Neural cell (in vitro differentiated cells): ENCODE measurements around the gene PLXNB1. TPM values are rescaled to one million over a fixed set of nuclear protein-coding genes. Genes with fewer than 3 reads are reported as not detected.

Source experiments
- H2AFZ ChIP-seq: fragments of 200-600, 300-800 bp; sonication (generic), shearing (Covaris generic); 2 replicates; pipeline ENCODE4 v1.6.0; 2014; ENCODE audit warnings: low read depth, mild to moderate bottlenecking, antibody characterized with exemption, low read length, moderate library complexity
- H3F3A ChIP-seq: fragments of 200-600 bp; shearing (Covaris generic); 2 replicates; pipeline ENCODE4 v1.6.1; 2016; ENCODE audit warnings: mild to moderate bottlenecking, moderate library complexity, mixed read lengths, antibody characterized with exemption, low read length; ENCODE audit not compliant: insufficient read depth, poor library complexity, severe bottlenecking
- H3K27ac ChIP-seq: fragments of 200-600, 300-800 bp; sonication (generic), shearing (Covaris generic); 2 replicates; pipeline ENCODE4 v1.5.1; 2014; ENCODE audit warnings: mild to moderate bottlenecking, low read length, moderate library complexity
- H3K27me3 ChIP-seq: fragments of 300-800, 200-600 bp; sonication (generic), shearing (Covaris generic); 2 replicates; pipeline ENCODE4 v1.6.0; 2014; ENCODE audit warnings: mild to moderate bottlenecking, low read depth, low read length, moderate library complexity; ENCODE audit not compliant: insufficient read depth
- H3K36me3 ChIP-seq: fragments of 300-800, 200-600 bp; sonication (generic), shearing (Covaris generic); 2 replicates; pipeline ENCODE4 v1.5.1; 2014; ENCODE audit warnings: mild to moderate bottlenecking, antibody characterized with exemption, low read length, moderate library complexity; ENCODE audit not compliant: insufficient read depth
- H3K4me2 ChIP-seq: fragments of 300-800, 200-600 bp; sonication (generic), shearing (Covaris generic); 2 replicates; pipeline ENCODE4 v1.6.0; 2014; ENCODE audit warnings: mild to moderate bottlenecking, low read length
- H3K4me3 ChIP-seq: fragments of 300-800, 200-600 bp; sonication (generic), shearing (Covaris generic); 2 replicates; pipeline ENCODE4 v1.5.1; 2014; ENCODE audit warnings: mild to moderate bottlenecking, low read length, moderate library complexity
- H3K79me2 ChIP-seq: fragments of 200-600 bp; shearing (Covaris generic); replicated peaks from 2 replicates; pipeline ENCODE4 v1.6.0; 2014; ENCODE audit warnings: mild to moderate bottlenecking, low read length, moderate library complexity; ENCODE audit not compliant: insufficient read depth
- H3K9ac ChIP-seq: fragments of 300-800, 200-600 bp; sonication (generic), shearing (Covaris generic); 2 replicates; pipeline ENCODE4 v1.6.1; 2016; ENCODE audit warnings: mild to moderate bottlenecking, low read length, mixed read lengths
- H3K9me2 ChIP-seq: fragments of 200-600 bp; shearing (Covaris generic); 2 replicates; pipeline ENCODE4 v1.6.1; 2016; ENCODE audit warnings: mild to moderate bottlenecking, low read length, mixed read lengths; ENCODE audit not compliant: insufficient read depth
- H3K9me3 ChIP-seq: fragments of 200-600, 300-800 bp; sonication (generic), shearing (Covaris generic); 2 replicates; pipeline ENCODE4 v1.6.1; 2016; ENCODE audit warnings: mild to moderate bottlenecking, mixed run types, low read length, moderate library complexity, mixed read lengths
- H4K20me1 ChIP-seq: fragments of 200-600 bp; shearing (Covaris generic); 2 replicates; pipeline ENCODE4 v1.6.1; 2016; ENCODE audit warnings: mild to moderate bottlenecking, mixed run types; ENCODE audit not compliant: insufficient read depth
- CTCF ChIP-seq: fragments of 450-650 bp; IDR thresholded peaks from 2 replicates; pipeline ENCODE4 v1.5.1; 2014; ENCODE audit warnings: antibody characterized with exemption, mild to moderate bottlenecking, moderate library complexity; ENCODE audit not compliant: poor library complexity, severe bottlenecking
- EP300 ChIP-seq: fragments of 450-650 bp; conservative IDR thresholded peaks from 2 replicates; pipeline ENCODE4 v1.6.1; 2014; ENCODE audit warnings: antibody characterized with exemption, mild to moderate bottlenecking, moderate library complexity; ENCODE audit not compliant: poor library complexity, severe bottlenecking
- EZH2 ChIP-seq: fragments of 200-600, 300-800 bp; shearing (Covaris generic), sonication (generic); IDR thresholded peaks from 2 replicates; pipeline ENCODE4 v1.6.1; 2014; ENCODE audit warnings: antibody characterized with exemption, low read length, borderline replicate concordance, mild to moderate bottlenecking; ENCODE audit not compliant: insufficient read depth, poor library complexity, severe bottlenecking
- MXI1 ChIP-seq: fragments of 450-650 bp; conservative IDR thresholded peaks from 2 replicates; pipeline ENCODE4 v1.6.1; 2014; ENCODE audit warnings: antibody characterized with exemption, mild to moderate bottlenecking; ENCODE audit not compliant: poor library complexity, severe bottlenecking
- POLR2AphosphoS5 ChIP-seq: IDR thresholded peaks from 2 replicates; pipeline ENCODE4 v1.6.1; 2012
- RAD21 ChIP-seq: fragments of 450-650 bp; conservative IDR thresholded peaks from 2 replicates; pipeline ENCODE4 v1.6.1; 2014; ENCODE audit warnings: antibody characterized with exemption, mild to moderate bottlenecking, moderate library complexity
- REST ChIP-seq: IDR thresholded peaks from 2 replicates; pipeline ENCODE4 v1.6.1; 2012; ENCODE audit warnings: borderline replicate concordance
- SMC3 ChIP-seq: fragments of 450-650 bp; conservative IDR thresholded peaks from 2 replicates; pipeline ENCODE4 v1.6.1; 2014; ENCODE audit warnings: antibody characterized with exemption, mild to moderate bottlenecking, moderate library complexity; ENCODE audit not compliant: poor library complexity
- TAF1 ChIP-seq: IDR thresholded peaks from 2 replicates; pipeline ENCODE4 v1.6.1; 2012; ENCODE audit warnings: low read depth
- polyA minus RNA-seq: library from RNA; depleted of rRNA, polyadenylated mRNA; stranded (reverse); fragments of >200 nt; gene quantifications from 2 replicates; pipeline ENCODE4 v1.2.3, GENCODE V29; 2014
- polyA plus RNA-seq: library from polyadenylated mRNA; depleted of rRNA; stranded (reverse); fragments of >200 nt; gene quantifications from 2 replicates; pipeline ENCODE4 v1.2.3, GENCODE V29; 2014

PLXNB1 gene
- polyA plus RNA-seq = 134 and 148 TPM in 2 replicates
- polyA minus RNA-seq = 88.2 and 112 TPM in 2 replicates

- Histone ChIP-seq H3K36me3 (no peaks in the 10 kb centered on the region), H3K4me2 (peak within 1 kb of the TSS; percentile 58), H2AFZ (peak within 1 kb of the TSS; percentile 65), H3K4me3 (peak within 1 kb of the TSS; percentile 89), H3K79me2 (peaks cover 48% of the 10 kb centered on the region), H3F3A (no peaks in the 10 kb centered on the region), H3K9ac (peak within 1 kb of the TSS; percentile 87), H3K9me2 (no peaks in the 10 kb centered on the region), H3K27ac (peak within 1 kb of the TSS; percentile 81), H4K20me1 (no peaks in the 10 kb centered on the region), H3K9me3 (no peaks in the 10 kb centered on the region), H3K27me3 (no peaks in the 10 kb centered on the region)
- TF ChIP-seq REST (no peak), MXI1 (no peak), CTCF (no peak), SMC3 (no peak), EZH2 (no peak), TAF1 (no peak), POLR2AphosphoS5 (no peak), EP300 (no peak), RAD21 (no peak)
Observed at GRCh38 chr3:48429960-48430707, at the start of gene PLXNB1. TSS of gene PLXNB1 (minus strand) at chr3:48430086. CDS start at chr3:48424611, 5,475 bp downstream.

GRCh38 chr3:48478626-48479555, 49.0 kb upstream of the PLXNB1 start:
- no peak for TF ChIP-seq TAF1
- TF ChIP-seq CTCF = no peak
- TF ChIP-seq SMC3 = no peak
- no peak for TF ChIP-seq REST
- TF ChIP-seq RAD21 = no peak
- TF ChIP-seq MXI1 = no peak
- TF ChIP-seq EP300 = no peak
- no peak for TF ChIP-seq POLR2AphosphoS5
- no peak for TF ChIP-seq EZH2
- no peak overlapping the region for H3K9ac ChIP-seq
- no peak overlapping the region for H3K27ac ChIP-seq
- H3K36me3 ChIP-seq = no peaks in the 10 kb centered on the region
- H4K20me1 ChIP-seq = no peaks in the 10 kb centered on the region
- no peak overlapping the region for H3K4me3 ChIP-seq
- H3K9me2 ChIP-seq = no peaks in the 10 kb centered on the region
- no peaks in the 10 kb centered on the region for H3K79me2 ChIP-seq
- H3K4me2 ChIP-seq = no peak overlapping the region
- H2AFZ ChIP-seq = no peak overlapping the region
- no peaks in the 10 kb centered on the region for H3K27me3 ChIP-seq
- no peaks in the 10 kb centered on the region for H3F3A ChIP-seq
- H3K9me3 ChIP-seq = no peaks in the 10 kb centered on the region
